Right renal pelvis (tissue), 4 donors: ENCODE results near the gene ADRA2A. TPM values are rescaled to one million over a fixed set of nuclear protein-coding genes. Genes with fewer than 3 reads are reported as not detected.

Experiments used
- DNase-seq, 4 donors: peaks; one replicate each; pipeline ENCODE4 v3.0.0-alpha.2; 2013; ENCODE audit warnings: low read depth in 4 of 4, low spot score in 3 of 4, missing footprints in 1 of 4
- polyA plus RNA-seq, 4 donors: library from polyadenylated mRNA; unstranded; fragments of 120-200 nt; gene quantifications; one replicate each; pipeline ENCODE4 v1.2.1, GENCODE V29; 2013; ENCODE audit not compliant: insufficient read length in 4 of 4

Gene ADRA2A
- polyA plus RNA-seq: 1 to 10 TPM; 2.4 to 4.5 (median 3.7) TPM

DNA sequence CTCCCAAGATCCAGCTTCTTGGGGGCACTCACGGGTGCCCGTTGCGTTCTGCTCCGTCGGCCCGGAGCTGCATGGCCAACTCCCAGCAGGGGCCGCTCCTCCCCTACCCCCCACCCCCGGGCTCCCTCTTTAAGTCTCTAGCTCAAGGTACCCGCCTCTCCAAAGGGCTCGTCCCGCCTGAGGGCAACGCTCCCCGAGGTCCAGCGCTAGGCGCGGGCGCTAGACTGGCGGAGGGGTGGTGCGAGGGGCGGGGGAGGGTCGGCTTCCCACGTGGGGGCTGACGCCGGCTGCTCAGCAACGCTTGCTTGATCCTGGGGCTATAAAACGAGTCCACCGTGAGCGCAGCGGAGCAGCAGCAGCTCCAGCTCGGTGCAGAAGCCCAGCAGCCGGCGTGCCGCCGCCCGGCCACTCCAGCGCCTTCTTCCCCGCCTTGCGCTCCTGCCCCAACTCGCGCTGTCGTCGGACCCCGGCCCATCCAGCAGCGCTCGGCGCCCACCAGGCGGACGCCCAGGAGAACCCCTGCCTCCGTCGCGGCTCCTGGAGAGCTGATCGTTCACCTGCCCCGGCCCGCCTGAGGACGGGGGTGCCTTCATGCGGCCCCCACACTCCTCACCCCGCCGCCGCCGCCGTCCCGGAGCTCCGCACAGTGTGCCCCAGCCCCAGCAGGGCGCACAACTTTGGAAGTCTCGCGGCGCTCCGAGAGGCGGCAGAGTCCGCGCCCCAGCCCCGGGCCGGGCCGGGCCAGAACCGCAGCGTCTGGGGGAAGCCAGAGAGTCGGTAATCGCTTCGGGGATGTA is at the start of gene ADRA2A:
ADRA2A (plus strand) TSS at position 348 of the 797 bp plus-strand sequence. CDS start 968 bp downstream, outside the sequence.
- DNase-seq: peak; percentile 43 to 51 (median 50)

DNA sequence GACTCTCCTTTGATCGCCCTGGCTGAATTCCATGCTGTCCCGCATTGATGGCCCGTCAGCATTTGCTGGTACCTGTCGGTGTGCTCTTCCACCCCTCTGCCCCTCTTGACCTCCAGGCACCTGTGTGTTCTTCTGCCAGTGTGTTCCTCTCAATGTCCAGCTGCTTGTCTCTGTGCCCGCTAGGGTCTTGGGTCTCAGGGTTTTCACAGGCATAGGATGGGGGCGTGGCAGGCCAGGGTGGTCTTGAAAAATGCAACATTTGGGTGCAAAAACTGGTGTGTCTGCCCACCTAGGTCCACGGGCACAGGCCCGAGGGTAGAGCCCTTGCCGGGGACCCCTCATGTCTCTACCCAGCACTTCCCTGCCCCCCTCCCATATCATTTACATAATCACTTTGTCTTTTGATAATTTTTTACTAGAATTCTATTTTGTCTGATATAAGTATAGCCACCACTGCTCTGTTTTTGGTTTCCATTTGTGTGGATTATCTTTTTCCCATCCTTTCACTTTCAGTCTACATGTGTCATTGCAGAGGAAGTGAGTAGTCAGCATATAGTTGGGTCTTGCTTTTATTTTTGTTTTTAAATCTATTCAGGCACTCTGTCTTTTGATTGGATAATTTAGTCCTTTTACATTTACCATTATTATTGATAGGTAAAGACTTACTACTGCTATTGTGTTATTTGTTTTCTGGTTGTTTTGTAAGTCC is 46.6 kb upstream of the ADRA2A start:
- no peak for DNase-seq

DNA sequence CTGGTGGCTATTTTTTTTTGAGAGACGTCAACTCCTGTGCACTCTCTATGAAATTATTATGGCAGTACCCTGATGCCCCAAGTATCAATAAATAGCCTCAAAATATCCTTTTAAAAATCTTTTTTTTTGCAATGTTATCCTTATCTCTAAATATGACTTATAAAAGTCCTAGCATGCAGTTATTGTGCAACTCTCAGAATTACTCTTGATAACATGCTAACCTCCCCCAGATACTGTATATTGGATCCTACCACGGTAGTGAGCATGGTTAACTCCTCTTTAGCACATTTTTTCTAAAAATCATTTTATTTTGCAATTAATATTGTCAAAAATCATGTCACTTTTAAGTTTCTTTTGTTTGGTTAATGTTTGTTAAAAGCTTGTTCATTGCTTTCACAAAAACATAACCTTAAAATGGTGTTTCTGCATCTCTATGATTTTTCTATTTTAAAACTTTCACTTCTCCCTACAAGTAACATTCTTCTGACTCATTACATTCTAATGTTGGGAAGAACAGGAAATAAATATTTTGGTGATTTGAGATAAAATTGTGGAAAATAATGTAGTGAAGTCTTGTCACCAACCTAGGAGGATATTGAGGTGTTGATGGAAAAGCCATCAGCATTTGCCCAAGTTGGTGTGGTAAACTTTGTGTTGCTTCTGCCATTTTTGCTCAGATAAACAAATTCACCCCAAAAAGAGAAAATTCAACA is 42.1 kb upstream of the ADRA2A start:
- DNase-seq: no peak

DNA sequence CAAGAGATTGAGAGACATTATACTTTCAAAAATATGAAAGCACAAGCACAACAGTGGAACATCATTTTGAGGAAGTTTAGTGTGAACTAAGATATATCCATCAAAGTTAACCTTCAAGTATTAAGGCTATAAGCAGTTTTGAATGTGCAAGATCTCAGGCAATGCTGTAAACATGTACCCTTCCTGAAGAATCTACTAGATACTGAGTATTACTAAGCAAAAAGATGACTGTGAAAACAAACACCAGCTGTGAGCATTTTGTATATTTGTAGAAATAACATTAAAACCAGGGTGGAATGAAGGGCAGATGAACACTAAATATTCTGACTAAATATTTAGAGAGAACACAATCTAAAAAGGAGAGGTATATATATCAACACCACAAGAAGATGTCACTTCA is 41.3 kb upstream of the ADRA2A start:
- DNase-seq: no peak

DNA sequence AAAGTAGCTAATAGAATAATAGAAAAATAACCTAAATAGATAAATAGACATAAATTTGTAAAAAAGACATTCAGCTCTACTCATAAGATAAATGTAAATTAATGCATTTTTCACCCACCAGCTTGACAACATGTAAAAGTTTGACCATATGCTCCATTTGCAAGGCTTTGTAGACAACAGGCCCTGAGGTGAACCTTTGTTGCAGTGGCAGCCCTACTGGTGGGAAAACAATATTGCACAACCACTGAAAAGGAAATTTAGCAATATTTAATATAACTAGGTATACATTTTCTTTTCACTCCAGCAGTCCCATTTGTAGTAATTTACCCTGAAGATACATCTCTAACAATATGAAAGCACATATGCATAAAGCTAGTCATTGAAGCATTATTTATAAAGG is 39.0 kb upstream of the ADRA2A start:
- no peak for DNase-seq

DNA sequence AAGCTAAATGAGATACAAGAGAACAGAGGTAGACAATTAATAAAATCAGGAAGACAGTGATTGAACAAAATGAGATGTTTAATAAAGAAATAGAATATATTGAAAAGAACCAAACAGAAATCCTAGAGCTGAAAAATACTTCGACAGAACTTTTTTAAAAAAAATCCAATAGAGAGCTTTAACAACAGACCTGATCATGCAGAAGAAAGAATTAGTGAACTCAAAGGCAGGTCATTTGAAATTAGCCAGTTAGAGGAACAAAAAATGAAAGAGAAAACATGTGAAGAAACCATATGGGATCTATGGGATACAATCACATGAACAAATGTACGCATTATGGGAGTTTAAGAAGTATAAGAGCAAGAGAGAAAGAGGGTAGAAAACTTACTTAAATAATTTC is 37.3 kb upstream of the ADRA2A start:
- DNase-seq: no peak

DNA sequence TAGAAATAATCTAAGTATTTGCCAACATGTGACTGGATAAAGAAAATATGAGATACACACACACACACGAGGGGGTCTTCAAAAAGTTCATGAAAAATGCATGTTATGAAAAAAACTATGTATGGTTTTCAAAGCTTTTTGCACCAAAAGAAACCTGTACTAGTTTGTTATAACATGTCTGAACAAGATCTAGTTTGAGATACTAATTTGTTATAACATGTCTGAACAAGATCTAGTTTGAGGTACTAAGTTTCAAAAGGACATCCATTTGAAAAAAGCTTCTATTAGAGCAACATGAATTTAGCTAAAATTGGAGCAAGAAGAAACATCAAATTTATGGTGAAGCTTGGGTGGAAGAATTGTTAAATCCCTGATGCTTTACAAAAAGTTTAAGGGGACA is 19.8 kb upstream of the ADRA2A start:
- DNase-seq: no peak

DNA sequence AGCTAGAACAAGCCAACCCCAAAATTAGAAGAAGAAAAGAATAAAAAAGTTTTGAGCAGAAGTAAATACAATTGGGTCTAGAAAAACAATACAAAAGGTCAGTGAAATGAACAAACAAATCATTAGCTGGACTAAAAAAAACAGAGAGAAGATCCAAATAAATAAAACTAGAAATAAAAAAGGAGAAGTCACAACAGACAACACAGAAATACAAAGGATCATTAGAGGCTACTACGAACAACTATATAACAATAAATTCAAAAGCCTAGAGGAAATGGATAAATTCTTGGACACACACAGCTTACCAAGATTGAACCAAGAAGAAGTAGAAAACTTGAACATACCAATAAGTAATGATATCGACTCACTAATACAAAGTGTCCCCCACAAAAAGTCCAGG is 13.4 kb upstream of the ADRA2A start:
- DNase-seq: no peak

DNA sequence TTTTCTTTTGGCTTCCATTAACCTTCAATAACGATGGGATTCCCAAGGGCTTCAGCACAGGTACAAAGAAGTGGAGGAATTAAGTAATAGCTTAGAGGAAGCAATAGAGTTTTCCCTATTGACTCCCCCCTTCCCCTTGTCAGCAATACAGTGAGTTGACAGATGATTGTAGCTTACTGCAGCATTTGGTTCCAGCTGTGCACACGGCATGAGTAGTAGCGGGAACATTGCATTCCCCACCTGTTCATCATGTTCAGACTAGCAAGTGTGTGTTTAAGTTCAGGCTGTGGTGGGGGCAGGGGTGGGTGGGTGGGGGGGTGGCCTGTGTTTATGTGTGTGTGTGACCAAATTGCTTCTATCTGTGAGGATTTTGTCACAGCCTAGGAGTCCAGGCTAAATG is 4.6 kb upstream of the ADRA2A start:
- DNase-seq: no peak

DNA sequence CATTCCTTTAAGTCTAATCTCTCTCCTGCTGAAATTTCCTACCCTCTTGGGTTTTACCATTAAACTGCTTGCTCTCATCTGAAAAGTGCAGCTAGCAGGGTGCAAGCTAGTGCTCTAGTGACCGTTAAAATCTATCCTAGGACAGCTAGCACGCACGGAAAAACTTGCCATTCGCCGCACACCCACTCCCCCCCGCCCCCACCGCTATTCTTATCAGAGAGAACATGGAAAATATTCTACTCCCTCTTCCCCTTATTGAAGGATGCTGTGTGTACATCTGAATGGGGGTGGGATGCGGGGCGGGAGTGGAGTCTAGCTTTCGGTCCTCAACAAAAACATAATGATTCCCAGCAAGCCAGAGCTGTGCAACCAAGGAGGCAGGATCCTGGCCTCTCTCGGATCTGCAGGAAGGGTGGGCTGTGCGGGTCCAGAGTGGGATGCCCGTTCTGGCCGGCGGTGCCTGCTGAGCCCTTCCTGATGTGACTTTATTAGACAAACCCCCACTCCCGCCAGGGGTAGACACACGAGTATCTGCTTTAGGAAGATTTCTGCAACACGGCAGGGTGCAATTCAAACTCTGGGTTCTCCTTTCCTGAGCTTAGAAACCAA is 1.1 kb upstream of the ADRA2A start:
- no peak for DNase-seq

DNA sequence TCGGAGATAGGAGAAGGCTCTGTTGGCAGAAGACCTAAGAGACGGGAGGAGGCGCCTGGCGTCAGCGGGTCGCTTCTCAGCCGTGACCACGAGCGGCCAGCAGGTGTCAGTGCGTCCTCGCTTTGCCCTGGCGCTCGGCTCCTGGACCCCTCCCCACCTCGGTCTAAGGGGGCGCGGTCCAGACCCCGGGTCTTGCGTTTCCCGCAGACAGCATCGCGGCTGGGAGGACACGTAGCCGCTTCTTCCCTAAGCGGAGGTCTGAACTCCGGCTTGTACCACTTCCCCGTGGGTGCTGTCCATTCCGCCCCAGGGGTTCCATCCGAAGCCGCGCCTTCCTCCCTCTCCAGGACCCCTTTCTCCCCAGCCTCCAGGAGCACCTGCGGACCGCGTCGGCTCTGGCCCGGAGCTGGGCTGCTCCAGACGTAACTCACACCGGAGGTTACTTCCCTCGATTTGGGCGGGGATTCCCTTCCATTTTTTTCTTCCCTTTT is 593 bp upstream of the ADRA2A start:
- peak; percentile 45 to 67 (median 56) for DNase-seq

DNA sequence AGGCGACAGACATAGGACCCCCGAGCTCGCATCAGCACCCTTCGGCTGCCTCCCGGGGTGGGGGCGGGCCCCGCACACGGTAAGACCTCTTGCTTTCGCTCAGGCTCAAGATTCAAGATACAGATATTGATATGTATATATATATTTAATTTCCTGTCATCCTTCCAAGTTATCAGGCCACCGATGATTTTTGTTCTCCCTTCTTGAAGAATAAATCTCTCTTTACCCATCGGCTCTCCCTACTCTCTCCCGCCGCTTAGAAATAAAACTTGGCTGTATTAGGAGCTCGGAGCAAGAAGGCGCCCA is 603 bp downstream of the ADRA2A start:
- DNase-seq: no peak

DNA sequence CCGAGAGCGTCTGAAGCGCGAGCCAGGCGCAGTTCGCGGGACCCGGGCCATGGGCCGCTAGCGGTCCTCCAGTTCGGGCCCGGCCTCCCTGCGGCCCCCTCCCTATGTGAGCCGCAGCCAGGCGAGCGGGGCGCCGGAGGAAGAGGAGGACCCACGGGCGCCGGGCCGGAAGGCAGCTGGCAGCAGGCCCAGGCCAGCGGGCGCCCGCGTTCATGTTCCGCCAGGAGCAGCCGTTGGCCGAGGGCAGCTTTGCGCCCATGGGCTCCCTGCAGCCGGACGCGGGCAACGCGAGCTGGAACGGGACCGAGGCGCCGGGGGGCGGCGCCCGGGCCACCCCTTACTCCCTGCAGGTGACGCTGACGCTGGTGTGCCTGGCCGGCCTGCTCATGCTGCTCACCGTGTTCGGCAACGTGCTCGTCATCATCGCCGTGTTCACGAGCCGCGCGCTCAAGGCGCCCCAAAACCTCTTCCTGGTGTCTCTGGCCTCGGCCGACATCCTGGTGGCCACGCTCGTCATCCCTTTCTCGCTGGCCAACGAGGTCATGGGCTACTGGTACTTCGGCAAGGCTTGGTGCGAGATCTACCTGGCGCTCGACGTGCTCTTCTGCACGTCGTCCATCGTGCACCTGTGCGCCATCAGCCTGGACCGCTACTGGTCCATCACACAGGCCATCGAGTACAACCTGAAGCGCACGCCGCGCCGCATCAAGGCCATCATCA is 1.1 kb downstream of the ADRA2A start:
- no peak for DNase-seq

DNA sequence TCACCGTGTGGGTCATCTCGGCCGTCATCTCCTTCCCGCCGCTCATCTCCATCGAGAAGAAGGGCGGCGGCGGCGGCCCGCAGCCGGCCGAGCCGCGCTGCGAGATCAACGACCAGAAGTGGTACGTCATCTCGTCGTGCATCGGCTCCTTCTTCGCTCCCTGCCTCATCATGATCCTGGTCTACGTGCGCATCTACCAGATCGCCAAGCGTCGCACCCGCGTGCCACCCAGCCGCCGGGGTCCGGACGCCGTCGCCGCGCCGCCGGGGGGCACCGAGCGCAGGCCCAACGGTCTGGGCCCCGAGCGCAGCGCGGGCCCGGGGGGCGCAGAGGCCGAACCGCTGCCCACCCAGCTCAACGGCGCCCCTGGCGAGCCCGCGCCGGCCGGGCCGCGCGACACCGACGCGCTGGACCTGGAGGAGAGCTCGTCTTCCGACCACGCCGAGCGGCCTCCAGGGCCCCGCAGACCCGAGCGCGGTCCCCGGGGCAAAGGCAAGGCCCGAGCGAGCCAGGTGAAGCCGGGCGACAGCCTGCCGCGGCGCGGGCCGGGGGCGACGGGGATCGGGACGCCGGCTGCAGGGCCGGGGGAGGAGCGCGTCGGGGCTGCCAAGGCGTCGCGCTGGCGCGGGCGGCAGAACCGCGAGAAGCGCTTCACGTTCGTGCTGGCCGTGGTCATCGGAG is 1.8 kb downstream of the ADRA2A start:
- DNase-seq: no peak

DNA sequence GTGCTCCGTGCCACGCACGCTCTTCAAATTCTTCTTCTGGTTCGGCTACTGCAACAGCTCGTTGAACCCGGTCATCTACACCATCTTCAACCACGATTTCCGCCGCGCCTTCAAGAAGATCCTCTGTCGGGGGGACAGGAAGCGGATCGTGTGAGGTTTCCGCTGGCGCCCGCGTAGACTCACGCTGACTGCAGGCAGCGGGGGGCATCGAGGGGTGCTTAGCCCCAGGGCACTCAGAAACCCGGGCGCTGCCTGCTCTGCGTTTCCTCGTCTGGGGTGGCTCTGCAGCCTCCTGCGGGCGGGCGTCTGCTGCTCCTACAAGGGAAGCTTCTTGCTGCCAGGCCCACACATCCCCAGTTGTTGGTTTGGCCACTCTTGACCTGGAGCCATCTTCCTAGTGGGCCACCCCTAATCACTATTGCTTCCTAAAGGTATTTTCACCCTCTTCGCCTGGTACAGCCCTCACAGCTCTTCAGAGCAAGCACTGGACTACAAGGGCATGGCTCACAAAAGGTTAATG is 2.5 kb downstream of the ADRA2A start:
- DNase-seq: no peak

DNA sequence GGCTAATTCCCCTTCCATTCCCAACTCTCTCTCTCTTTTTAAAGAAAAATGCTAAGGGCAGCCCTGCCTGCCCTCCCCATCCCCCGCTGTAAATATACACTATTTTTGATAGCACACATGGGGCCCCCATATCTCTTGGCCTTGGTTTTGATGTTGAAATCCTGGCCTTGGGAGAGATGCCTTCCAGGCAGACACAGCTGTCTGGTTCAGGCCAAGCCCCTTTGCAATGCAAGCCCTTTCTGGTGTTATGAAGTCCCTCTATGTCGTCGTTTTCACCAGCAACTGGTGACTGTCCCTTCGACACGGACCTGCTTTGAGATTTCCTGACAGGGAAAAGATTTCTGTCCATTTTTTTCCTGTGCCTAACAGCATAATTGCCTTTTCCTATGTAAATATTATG is 3.0 kb downstream of the ADRA2A start:
- no peak for DNase-seq

DNA sequence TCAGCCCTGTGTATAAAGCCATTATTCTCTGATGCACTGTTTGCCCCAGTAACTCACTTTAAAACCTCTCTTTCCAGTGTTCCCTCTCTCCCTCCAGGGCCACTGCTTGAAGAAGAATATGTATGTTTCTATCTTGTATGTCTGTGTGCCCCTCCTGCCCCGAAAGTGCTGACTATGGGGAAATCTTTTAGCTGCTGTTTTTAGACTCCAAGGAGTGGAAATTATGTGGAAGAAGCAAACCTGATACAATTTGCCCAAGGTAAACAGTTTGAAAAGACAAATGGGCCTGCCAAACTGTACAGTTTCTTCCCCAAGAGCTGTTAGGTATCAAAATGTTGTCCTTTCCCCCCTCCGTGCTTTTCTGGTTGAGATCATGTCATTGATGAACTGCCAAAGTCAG is 3.4 kb downstream of the ADRA2A start:
- no peak for DNase-seq

DNA sequence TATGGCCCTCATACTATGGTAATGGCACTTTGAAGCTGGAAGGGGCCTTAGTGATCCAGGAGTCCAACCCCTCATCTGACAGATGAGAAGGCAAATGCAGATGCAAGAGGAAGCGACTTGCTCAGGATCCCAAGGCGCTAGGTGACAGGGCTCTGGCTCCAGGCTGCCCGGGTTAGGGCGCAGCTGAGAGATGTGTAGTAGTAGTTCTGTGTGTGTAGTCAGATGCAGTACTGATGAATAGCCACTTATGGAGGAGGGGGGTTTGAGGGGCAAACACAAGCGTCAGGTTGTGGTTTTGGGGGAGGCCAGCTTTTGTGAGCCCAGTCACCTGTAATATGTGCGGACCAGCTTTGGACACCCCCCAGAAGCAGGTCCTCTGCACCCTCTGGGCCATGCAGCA is 4.8 kb downstream of the ADRA2A start:
- DNase-seq: no peak

DNA sequence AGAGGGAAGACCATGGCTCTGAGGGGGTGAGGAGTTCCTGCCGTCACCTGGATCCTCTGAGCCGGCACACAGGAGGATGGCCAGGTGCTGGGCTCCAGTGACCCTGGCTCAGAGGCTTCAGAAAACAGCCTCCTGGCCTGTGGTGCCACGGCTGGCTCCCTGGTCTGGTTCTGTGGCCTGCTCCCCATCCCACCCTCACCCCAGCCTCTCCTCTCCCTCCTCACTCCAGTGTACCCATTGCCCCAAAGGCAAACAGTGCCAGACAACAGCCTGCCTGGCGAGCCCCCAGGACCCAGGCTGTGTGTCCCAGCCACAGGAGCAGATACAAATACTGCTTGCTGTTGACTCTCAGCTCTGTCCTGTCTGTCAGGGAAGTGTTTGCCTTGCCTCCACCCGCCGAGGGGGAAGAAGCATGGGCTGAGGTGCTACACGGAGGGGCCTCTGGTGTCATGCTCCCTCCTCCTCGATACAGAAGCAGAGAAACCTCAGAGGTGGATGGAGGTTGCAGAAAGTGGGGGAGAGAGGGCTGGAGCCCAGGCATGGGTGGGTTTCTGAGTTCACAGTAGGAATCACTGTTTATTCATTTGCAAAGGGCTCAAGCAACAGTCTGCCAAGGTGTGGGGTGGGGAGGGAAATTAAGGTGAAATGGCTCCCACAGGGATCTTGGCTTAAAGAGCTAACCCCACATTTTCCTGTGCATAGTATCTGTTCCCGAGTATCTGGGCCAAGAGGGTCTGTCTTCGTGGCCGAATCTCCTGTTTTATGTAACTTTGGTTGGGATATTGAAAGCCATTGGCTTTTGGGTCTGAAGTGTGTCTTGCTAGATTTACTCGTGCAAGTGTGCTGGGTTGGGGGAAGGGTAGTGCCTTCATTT is 5.5 kb downstream of the ADRA2A start:
- no peak for DNase-seq
